HG03039 (cell line): ENCODE data around the gene CCDC73.
"Not testable (repeated sequence)": the region's sequence is repeated elsewhere in the genome, so short reads cannot be mapped to it uniquely, and the experiment has no call there.

Source experiments
- ATAC-seq: cut with Tn5 transposase; IDR thresholded peaks from one replicate; pipeline ENCODE4 v1.9.1; 2021; ENCODE audit warnings: mild to moderate bottlenecking, moderate library complexity; ENCODE audit not compliant: unreplicated experiment

Gene CCDC73

GRCh38 chr11:32706985-32707741 lies 87.3 kb downstream of the CCDC73 start:
- ATAC-seq, result peak; percentile 93

- ATAC-seq, result no peak
Measured at GRCh38 chr11:32705309-32706033, 89.0 kb downstream of the CCDC73 start.

- no peak for ATAC-seq
Measured at GRCh38 chr11:32704775-32705174, 89.7 kb downstream of the CCDC73 start.

- ATAC-seq, result no peak
Measured at GRCh38 chr11:32704261-32704660, 90.2 kb downstream of the CCDC73 start.

GRCh38 chr11:32701616-32702015 lies 92.8 kb downstream of the CCDC73 start:
- ATAC-seq, result no peak

- ATAC-seq, result no peak
Measured at GRCh38 chr11:32698579-32698978, 95.9 kb downstream of the CCDC73 start.

- no peak for ATAC-seq
Measured at GRCh38 chr11:32671051-32671450, 123.4 kb downstream of the CCDC73 start.

- ATAC-seq, result no peak
Measured at GRCh38 chr11:32659672-32660071, 134.8 kb downstream of the CCDC73 start.

GRCh38 chr11:32658639-32659406 lies 135.6 kb downstream of the CCDC73 start:
- no peak for ATAC-seq

GRCh38 chr11:32643526-32643925 lies 150.9 kb downstream of the CCDC73 start:
- ATAC-seq, result no peak

- ATAC-seq, result no peak
Measured at GRCh38 chr11:32641361-32641760, 153.1 kb downstream of the CCDC73 start.

- ATAC-seq, result no peak
Measured at GRCh38 chr11:32635819-32636218, 158.6 kb downstream of the CCDC73 start.

- no peak for ATAC-seq
Measured at GRCh38 chr11:32630844-32631243, 163.6 kb downstream of the CCDC73 start.

GRCh38 chr11:32616903-32617302 lies 177.6 kb downstream of the CCDC73 start:
- ATAC-seq, result no peak

GRCh38 chr11:32615422-32615821 lies 179.0 kb downstream of the CCDC73 start:
- no peak for ATAC-seq

- ATAC-seq, result no peak
Measured at GRCh38 chr11:32613500-32614151, 180.8 kb downstream of the CCDC73 start.

- no peak for ATAC-seq
Measured at GRCh38 chr11:32610797-32611352, 183.6 kb downstream of the CCDC73 start.

GRCh38 chr11:32608826-32609225 lies 185.6 kb downstream of the CCDC73 start:
- not testable (repeated sequence) for ATAC-seq

GRCh38 chr11:32606220-32606619 lies 188.2 kb downstream of the CCDC73 start:
- no peak for ATAC-seq

GRCh38 chr11:32602657-32603415 lies 191.6 kb downstream of the CCDC73 start:
- ATAC-seq, result no peak
